ENCODE results near the gene CDH13.

CDH13 gene

DNA sequence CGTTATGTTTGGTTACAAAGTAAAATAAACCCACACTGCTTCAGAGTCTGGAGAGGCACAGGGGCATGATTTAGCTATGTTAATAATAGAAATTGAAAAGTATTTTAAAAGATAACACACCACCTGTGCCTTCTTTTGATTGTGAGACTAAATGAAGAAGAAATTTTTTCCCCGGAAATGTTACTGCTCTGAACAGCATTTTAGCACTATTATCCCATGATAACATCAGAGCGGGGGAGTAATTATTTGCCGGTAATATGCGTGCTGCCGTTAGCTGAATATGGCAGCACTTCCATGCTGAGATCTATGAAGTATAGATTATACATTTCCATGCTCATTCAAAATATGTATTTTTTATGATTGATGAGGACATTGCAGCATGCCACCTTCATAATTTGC is 680.8 kb downstream of the CDH13 start:
- DNase-seq (ENCODE audit: low spot score), result no peak

DNA sequence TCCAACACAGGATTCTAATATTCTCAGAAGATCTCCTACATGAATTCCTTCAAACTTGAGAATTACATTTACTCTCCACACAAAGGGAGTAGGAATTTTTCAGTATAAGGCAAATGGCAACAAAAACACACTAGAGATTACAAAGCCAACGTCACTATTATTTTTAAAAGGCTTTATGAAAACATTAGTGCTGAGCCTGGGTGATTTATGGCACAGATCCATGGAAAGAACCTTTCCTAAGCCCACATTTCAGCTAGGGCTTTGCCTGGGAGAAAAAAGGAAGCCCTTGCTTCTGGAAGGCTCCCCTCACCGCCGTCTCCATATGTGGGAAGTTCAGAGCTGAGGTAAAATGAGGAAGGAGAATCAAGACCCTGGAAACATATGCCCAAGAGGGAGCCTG is 681.6 kb downstream of the CDH13 start:
- DNase-seq (ENCODE audit: low spot score), result no peak

DNA sequence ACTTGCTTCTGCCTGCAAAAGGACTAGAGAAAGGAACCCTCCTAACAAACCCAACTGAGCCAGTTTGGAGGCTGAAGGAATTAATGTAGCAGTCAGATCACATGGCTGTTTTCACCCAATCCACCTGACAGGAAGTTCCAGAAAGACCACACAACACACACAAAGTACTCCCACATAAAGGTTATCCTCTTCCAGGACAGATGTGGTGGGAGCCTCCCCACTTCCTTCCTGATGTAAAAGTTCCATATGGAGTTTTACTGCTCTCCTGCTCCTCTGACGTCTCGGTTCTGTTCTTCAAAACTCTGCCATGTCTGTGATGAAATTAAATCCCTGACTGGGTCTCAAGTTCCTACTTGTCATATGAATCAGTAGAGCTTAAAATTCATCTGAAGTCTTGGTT is 684.0 kb downstream of the CDH13 start:
- no peak for DNase-seq (ENCODE audit: low spot score)

DNA sequence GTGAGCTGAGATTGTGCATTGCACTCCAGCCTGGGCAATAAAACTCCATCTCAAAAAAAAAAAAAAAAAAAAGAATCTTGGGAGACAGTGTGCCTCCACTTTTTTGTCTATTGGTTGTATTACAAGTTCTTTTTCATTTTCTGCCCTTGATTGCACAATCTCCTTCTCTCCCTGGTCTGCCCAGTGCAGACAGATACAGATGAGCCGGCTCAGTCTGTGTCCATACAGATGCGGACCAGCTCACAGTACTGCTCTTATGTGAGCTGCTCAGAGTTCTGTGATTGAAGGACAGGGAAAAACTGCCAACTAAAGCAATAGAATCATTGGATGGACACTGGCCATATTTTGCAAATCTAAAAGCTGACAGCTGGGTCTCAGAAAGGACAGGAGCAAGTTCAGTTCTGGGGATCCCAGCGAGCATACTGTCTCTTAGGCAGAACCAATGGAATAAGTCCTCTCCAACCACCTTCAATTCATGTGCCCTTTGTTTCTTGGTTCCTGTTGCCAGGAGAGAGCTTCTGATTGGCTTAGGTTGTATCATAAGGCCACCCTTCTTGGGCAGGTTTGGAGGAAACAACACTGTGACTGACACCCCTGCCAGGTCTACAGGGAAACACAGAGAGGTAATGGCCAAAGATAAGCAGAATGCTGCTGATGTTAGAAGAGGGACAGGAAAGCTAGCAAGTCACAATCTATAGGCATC is 685.4 kb downstream of the CDH13 start:
- DNase-seq (ENCODE audit: low spot score), result peak; percentile 12

DNA sequence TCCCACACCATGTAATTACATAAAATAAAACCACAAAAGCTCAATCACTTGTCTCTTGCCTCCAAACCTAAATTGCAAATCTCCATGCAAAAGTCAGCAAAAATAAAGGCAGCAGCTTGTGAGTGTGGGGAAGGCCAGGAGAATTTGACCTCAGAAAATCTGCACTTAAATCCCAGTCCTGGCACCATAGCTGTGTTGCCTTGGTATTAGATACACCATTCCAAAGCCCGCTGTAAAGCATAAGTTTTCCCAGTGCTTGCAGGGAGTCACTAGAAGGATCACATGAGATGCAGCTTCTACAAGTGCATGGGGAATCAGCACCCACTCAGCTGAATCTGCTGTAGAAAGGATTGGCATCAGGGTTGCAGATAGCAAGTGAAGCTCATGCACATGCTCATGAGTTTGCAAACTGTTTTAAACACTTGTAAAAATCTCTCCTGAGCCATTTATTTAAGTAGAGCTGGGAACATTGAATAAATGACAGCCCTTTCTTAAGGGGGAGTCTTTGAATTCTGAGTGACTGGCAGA is 686.0 kb downstream of the CDH13 start:
- DNase-seq (ENCODE audit: low spot score), result no peak

DNA sequence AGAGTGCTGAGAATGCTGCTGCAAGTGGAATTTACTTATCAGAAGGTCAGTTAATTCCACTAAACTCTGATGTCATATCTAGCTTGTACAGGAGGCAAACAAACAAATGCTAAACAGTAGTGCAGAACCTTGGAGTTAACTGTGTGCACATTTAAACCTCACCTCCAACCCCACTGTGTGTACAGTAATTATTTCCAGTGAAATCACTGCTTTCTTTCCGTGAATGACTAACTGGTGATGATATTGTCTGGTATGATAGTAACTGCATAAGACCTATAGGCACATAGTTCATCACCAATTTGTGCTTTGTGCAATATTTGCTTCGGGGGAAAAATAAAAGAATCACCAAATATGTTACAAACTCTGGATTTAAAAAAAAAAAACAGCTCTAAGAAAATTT is 688.5 kb downstream of the CDH13 start:
- DNase-seq (ENCODE audit: low spot score), result no peak

DNA sequence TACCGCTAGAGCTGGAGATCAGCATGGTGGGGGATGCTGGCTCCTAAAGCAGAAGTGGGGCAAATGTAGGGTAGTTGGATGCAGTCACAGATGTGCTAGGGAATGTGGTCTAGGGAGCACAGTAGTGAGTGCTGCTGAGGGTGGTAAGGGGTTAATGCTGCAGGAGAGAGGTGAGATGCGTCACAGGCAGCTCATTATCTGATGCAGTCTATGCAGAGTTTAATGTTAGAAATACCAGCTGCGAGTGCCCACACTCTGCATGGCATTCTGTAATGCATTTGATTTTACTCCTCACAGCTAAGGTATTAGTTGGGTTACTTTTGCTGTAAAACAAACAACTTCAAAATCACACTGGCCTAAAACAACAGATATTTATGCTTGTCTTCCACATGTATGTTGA is 689.7 kb downstream of the CDH13 start:
- DNase-seq (ENCODE audit: low spot score), result no peak

DNA sequence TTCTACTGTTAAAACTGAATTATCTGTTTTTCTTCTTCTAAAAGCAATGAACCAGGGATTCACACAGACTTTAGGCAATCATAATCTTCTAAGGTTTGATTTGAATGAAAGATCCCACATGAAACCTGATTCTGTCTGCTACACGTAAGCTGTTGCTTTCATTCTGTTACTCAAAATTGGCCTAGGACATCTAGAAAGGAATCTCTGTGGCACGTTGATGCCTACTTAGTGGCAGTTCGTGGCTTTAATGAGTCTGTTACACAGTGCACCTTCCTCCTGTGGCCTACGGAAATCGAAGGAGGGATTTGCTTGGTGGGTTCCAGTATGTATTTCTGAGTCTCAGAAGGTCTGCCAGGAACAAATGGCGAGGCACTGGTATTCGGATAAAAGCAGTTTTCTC is 691.6 kb downstream of the CDH13 start:
- no peak for DNase-seq (ENCODE audit: low spot score)

DNA sequence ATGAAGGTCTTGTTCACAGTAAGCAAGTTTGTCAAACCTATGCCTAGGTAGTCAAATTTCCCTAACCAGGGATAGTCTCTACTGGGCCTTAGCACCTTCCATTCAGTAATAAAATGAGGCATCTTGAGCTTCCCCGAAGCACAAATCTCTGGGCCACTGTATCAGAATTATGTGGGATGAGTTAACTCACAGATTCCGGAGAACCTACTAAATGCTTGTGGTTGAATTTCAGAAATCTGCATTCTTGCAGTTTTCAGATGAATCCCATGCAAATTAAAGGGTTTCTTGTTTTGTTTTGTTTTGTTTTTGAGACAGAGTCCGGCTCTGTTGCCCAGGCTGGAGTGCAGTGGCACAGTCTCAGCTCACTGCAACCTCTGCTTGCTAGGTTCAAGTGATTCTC is 702.2 kb downstream of the CDH13 start:
- DNase-seq (ENCODE audit: low spot score), result no peak

DNA sequence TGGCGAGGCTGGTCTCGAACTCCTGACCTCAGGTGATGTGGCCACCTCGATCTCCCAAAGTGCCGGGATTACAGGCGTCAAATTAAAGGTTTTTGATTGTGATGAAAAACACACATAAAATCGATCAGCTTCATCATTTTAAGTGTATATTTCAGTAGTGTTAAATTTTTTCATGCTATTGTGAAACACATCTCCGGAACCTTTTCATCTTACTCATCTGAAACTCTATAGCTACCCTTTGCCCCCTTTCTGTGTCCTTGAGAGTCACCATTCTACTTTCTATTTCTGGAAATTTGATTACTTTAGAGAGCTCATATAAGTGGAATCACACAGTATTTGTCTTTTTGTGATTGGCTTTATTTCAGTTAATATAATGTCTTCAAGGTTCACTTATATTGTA is 702.7 kb downstream of the CDH13 start:
- no peak for DNase-seq (ENCODE audit: low spot score)

DNA sequence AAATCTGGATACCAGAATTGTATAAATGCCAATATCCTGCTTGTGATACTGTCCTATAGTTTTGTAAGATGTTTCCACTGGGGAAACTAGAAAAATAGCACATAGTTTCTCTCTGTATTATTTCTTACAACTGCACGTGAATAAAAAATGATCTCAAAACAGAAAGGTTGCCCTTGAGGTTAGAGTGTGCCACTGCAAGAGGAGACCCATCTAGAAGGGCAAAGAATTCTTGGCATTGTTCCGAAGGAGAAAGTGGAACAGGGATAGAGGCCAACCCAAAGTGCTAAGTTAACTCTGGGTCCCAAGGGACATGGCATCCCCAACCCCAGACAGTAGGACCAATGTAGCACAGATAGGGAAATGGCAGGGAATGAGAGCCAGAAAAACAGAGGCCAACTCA is 703.5 kb downstream of the CDH13 start:
- DNase-seq (ENCODE audit: low spot score), result no peak

DNA sequence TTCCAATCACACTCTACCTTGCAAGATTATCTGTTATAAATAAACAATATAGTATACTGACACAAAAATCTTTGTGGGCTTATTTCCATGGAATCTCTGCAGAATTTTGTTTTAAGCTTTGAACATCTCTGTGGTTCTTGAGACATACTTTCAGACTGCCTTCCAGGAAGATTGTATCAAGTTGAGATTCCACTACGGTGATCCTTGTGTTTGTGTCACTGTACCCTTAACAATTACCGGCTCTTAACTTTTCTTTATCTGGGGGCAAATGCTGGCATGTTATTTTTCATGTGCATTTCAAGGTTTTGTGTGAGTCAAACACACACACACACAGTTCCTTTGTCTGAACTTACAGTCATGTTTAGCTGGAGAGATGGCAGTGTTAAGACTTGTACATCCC is 708.3 kb downstream of the CDH13 start:
- DNase-seq (ENCODE audit: low spot score), result no peak

DNA sequence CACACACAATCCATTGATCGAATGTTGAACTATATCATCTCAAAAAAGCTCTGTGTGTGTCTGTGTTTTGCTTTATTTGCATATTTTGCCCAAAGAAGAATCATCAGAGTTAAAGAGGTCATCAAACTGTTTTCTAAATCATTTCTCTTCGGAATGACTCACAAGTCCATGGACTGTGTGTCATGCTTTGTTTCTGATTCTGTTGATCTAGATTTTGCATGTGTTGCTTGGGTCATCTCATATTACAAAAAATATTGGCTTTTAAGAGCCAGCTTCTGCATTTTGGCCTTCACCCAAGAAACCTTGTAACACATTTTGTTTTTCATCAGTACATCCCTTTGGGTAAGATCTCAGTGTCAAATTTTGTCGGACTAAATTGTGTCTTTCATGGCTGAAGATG is 709.8 kb downstream of the CDH13 start:
- DNase-seq (ENCODE audit: low spot score), result no peak

DNA sequence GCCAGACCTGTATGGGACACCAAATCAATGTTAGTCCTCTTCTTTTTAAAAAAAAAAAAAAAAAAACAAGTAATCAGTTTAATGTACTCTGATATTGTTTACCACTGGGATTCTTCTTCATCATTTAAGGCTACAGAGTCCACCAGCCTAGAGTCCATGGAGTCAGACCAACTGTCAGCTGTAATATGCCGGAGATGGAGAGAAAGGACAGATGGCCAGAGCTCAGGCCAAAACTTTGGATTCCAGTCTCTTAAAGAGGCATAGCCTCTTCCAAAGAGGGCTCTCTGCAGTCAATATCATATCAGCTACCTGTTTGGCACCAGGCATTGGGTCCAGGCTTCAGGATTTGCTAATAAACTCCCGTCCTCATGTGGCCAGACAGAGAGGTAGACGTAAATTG is 711.4 kb downstream of the CDH13 start:
- DNase-seq (ENCODE audit: low spot score), result no peak

DNA sequence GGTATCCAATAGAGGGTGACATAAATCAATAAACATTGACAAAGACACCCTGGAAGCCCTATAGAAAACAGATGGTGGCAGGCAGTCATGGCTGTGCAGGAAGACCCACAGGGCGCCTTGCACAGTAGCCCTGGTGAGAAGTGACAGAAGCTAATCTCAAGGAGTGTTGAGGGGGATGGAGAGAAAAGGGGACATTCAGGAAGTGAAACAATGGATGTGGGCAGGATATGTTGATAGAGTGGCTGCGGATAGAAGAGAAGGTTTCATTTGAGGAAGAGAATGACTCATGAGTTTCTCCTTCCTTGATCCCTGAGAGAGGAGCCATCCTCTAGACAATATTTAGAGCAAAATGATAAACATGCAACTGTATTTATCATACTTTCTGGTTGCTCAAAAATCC is 712.2 kb downstream of the CDH13 start:
- no peak for DNase-seq (ENCODE audit: low spot score)

DNA sequence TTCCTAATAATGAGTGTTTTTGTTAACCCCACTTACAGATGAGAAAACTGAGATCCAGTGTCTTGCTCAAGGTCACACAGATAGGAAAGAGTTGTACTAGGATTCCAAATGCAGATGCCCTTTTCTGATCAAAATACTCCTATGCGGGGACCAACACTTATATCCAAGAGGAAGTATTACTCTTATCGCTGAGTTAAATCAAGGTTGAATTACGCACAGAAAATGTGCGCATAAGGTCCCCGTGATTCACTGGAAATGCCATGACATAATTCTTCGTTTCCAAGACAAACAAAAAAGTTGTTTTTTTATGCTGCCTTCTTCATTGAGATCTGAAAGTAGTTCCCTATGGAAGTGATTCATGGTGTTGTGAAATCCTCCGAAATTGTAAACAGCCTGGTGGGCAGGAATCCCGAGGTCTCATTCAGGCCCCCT is 717.2 kb downstream of the CDH13 start:
- no peak for DNase-seq (ENCODE audit: low spot score)

DNA sequence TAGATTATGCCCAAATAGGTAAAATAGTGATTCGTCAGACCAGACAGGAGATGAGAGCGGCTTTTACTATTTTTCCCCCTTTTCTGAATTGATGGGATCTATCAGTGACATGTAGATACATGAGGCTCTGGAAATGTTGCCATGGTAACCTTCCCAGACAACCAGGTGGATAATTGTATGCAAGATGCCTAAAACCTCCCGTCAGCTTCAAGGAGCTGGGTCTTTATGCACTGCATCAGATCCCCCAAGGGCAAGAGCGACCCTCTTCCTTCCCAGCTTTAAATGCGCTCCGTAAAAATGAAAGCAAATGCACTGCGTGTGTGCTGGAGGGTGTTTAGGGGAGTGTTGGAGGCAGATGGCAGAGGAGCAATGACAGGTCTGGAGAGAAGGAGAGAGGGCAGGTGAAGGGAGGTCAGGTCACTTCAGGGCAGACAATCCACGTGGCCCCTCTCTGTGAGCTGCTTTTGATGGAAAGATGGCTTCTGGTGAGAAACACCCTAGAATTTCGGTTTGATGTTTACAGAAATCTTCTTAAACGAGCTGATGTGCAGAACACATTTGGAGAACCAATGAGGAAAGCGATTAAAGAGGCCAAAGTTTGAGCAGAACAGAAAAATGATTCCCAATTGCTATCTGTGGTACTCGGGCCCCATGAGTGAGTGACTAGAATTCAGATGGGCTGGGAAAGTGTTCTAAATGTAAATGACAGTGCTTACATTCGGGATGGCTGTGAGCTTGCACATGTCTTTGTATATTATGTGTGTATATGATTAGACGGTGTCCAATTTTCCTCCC is 719.3 kb downstream of the CDH13 start:
- no peak for DNase-seq (ENCODE audit: low spot score)

DNA sequence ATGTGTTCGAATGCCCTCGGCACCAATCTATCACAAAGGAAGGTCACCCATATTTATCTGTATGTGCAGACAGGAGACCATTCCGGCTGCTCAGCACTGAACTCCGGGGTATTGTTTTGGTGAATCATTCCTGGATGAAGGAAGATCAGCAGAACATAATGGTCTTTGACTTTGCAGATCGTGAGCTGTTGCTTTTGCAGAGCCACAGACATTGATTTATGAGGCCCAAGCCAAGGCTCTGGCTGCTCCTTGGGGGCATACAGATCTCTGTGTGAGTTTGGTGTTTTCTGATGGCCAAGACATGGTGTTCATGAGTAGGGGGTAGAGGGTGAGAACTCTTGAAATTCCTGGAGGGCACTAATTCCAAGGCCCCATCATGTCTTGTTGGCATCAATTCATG is 722.2 kb downstream of the CDH13 start:
- no peak for DNase-seq (ENCODE audit: low spot score)

DNA sequence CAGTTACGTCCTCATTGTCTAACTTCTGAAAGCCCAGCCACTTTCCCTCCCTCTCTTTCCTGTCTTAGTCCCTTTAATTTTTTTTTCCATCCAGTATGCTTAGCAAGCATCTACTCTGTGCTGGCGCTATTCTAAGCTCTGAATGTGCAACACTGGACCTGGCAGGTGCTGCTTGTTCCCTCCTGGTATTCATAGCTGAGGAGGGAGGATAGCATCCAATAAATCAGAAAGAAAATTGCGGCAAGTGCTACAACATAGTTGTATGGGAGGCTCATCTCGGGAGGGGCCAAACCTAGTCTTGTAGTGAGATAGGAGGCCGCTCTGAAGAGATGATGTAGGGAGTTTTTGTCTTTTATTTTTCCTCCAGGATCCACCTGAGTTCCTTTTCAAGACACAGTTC is 723.7 kb downstream of the CDH13 start:
- no peak for DNase-seq (ENCODE audit: low spot score)

DNA sequence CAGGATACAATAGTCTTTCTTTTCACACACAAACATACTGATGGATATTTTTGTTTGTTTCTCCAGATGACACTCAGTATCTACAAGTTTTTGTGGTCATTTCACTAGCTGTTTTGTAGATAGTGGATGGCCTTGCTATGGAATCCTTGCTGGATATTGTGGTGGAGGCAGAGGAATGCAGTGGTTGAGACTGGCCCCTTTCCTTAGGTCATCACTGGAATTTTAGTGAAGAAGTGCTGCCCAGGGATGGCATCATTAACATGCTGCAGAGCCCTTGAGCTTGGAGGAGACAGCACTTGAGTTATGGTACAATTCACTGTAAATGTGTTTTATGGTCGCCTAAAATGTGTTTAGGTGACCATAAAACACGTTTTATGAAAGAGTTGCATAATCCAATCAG is 725.1 kb downstream of the CDH13 start:
- no peak for DNase-seq (ENCODE audit: low spot score)

DNA sequence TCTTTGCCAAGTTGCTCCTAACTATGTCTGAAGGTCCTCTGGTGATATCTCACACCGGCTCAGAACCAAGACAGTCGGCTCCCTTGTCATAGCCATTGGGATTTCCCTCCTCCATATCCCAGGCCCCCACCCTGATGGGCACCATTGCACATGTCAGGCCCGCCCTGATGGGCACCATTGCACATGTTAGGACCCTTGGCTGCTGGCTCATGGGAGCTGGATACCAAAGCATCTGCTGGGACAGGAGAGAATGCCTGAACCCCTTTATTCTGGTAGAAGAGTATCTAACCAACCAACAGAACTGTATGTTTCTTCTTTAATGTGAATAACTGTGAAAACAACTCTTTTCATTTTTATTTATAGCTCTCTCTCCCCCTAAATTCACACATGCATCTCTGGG is 726.5 kb downstream of the CDH13 start:
- DNase-seq (ENCODE audit: low spot score), result no peak

DNA sequence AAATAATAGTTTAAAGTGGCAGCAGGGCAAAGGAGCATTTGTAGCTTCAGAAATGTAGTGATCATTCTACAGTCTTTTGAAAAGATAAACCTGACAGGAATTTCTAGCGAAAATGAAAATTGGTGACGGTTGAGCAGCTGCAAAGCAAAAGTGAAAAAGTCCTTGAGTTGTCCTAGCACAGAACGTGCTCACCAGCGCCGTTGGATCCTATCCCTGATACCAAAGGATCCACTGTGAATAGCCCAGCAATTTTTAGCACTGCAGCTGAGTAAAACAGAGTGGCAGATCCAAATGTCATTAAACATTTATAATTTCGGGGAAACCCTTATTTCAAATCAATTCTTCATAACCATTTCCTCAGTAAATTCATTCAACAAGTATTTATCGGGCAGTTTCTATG is 727.2 kb downstream of the CDH13 start:
- DNase-seq (ENCODE audit: low spot score), result no peak

DNA sequence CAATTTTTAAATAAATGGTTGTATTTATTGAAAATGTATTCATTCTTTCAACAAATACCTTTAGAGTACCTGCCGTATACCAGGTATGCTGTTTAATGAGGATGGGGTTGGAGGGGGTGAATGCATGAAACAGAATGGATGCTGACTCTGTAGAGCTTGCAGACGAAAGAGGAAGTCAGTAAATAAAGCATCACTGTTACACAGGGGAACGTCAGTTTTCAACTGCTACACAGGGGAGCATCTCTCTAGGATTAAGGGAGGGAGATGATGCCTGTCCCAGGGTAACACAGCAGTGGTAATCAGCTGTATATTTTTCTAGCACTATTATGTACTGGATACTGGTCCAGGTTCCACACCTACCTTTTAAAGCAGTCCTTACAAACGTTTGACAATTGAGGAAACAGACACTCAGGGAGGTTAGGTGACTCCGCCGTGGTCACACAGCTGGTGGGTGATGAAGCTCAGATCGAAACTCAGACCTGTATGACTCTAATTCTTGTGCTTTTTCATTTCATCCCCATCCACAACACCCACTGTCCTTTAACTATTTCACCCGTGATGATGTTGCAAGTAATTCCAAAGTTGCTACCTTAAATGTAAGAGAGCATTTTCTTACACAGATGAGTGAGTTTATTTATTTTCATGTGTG is 728.9 kb downstream of the CDH13 start:
- DNase-seq (ENCODE audit: low spot score), result no peak

Measured in globus pallidus (tissue), 1 donor.